Hepatocyte (in vitro differentiated cells): ENCODE data around the gene USP32. TPM values are rescaled to one million over a fixed set of nuclear protein-coding genes. Genes with fewer than 3 reads are reported as not detected.

ENCODE experiments used
- DNase-seq: peaks from one replicate; pipeline ENCODE4 v3.0.0-alpha.2; 2016; ENCODE audit warnings: low spot score
- H2AFZ ChIP-seq: fragments of 200-600 bp; sonication (generic); 2 replicates; pipeline ENCODE4 v1.6.0; 2016; ENCODE audit warnings: antibody characterized with exemption, mild to moderate bottlenecking
- H3K27ac ChIP-seq: fragments of 200-600 bp; sonication (generic); 2 replicates; pipeline ENCODE4 v1.5.1; 2016; ENCODE audit warnings: mild to moderate bottlenecking
- H3K27me3 ChIP-seq: fragments of 200-600 bp; sonication (generic); 2 replicates; pipeline ENCODE4 v1.6.1; 2016
- H3K36me3 ChIP-seq: fragments of 200-600 bp; sonication (generic); replicated peaks from 2 replicates; pipeline ENCODE4 v1.5.1; 2016; ENCODE audit warnings: low read depth; ENCODE audit not compliant: insufficient read depth
- H3K4me1 ChIP-seq: fragments of 200-600 bp; sonication (generic); 2 replicates; pipeline ENCODE4 v1.5.1; 2016; ENCODE audit warnings: mild to moderate bottlenecking, moderate library complexity; ENCODE audit not compliant: insufficient read depth
- H3K4me2 ChIP-seq: fragments of 200-600 bp; sonication (generic); 2 replicates; pipeline ENCODE4 v1.6.0; 2016
- H3K4me3 ChIP-seq: fragments of 200-600 bp; sonication (generic); 2 replicates; pipeline ENCODE4 v1.5.1; 2016; ENCODE audit warnings: mild to moderate bottlenecking
- H3K79me2 ChIP-seq: fragments of 200-600 bp; sonication (generic); 2 replicates; pipeline ENCODE4 v1.6.0; 2017; ENCODE audit warnings: mild to moderate bottlenecking
- H3K9me2 ChIP-seq: fragments of 200-600 bp; sonication (generic); replicated peaks from 2 replicates; pipeline ENCODE4 v1.6.0; 2017; ENCODE audit warnings: mild to moderate bottlenecking; ENCODE audit not compliant: insufficient read depth
- H3K9me3 ChIP-seq: fragments of 200-600 bp; sonication (generic); 2 replicates; pipeline ENCODE4 v1.5.1; 2016; ENCODE audit warnings: low read depth, mild to moderate bottlenecking
- H4K20me1 ChIP-seq: fragments of 200-600 bp; sonication (generic); 2 replicates; pipeline ENCODE4 v1.6.0; 2016; ENCODE audit warnings: mild to moderate bottlenecking; ENCODE audit not compliant: insufficient read depth, poor library complexity, severe bottlenecking
- CTCF ChIP-seq: fragments of 200-600 bp; sonication (generic); IDR thresholded peaks from 2 replicates; pipeline ENCODE4 v1.5.1; 2016; ENCODE audit warnings: antibody characterized with exemption, mild to moderate bottlenecking; ENCODE audit not compliant: poor library complexity
- EZH2 ChIP-seq: fragments of 200-600 bp; sonication (generic); IDR thresholded peaks from 2 replicates; pipeline ENCODE4 v1.6.1; 2016; ENCODE audit warnings: antibody characterized with exemption, mild to moderate bottlenecking, borderline replicate concordance
- EZH2phosphoT487 ChIP-seq: fragments of 200-600 bp; sonication (generic); IDR thresholded peaks from one replicate; pipeline ENCODE4 v1.6.1; 2018; ENCODE audit warnings: antibody characterized with exemption, mild to moderate bottlenecking, low read depth, moderate library complexity; ENCODE audit not compliant: unreplicated experiment, severe bottlenecking
- WGBS: methylation state at CpG from one replicate; pipeline ENCODE4 v1.1.6; 2016; ENCODE audit warnings: low lambda C conversion rate; ENCODE audit errors: missing lambda C conversion rate; 5-methylcytosine and 5-hydroxymethylcytosine counted together
- polyA plus RNA-seq: library from polyadenylated mRNA; unstranded; fragments of >200 nt; fragmentation: Nextera tagmentation; extraction: Ambion mirVana; gene quantifications from 2 replicates; pipeline ENCODE4 v1.2.1, GENCODE V29; 2016
- total RNA-seq: library from RNA; depleted of rRNA; stranded (reverse); fragments of >200 nt; gene quantifications from 2 replicates; pipeline ENCODE4 v1.2.3, GENCODE V29; 2014

USP32 gene
- total and polyA plus RNA-seq, 2 experiments from 2014 or later: 15.3 to 37.0 TPM

GRCh38 chr17:60415146-60415545 lies 23.2 kb upstream of the USP32 start:
- H3K27ac ChIP-seq: no peak overlapping the region
- no peak overlapping the region for H2AFZ ChIP-seq
- H3K79me2 ChIP-seq: no peaks in the 10 kb centered on the region
- H3K9me3 ChIP-seq: no peaks in the 10 kb centered on the region
- H3K9me2 ChIP-seq: no peaks in the 10 kb centered on the region
- no peaks in the 10 kb centered on the region for H3K36me3 ChIP-seq
- no peaks in the 10 kb centered on the region for H4K20me1 ChIP-seq
- DNase-seq: no peak
- H3K27me3 ChIP-seq: no peaks in the 10 kb centered on the region
- H3K4me2 ChIP-seq: no peak overlapping the region
- TF ChIP-seq CTCF: no peak
- no peak for TF ChIP-seq EZH2phosphoT487
- no peak for TF ChIP-seq EZH2
- no peak overlapping the region for H3K4me3 ChIP-seq
- no peaks in the 10 kb centered on the region for H3K4me1 ChIP-seq
- 33% methylated on average over 1 of the region's 1 CpG for WGBS

- Histone ChIP-seq H3K9me2 (no peaks in the 10 kb centered on the region), H3K4me2 (no peak overlapping the region), H3K4me1 (no peaks in the 10 kb centered on the region), H3K27ac (no peak overlapping the region), H2AFZ (no peak overlapping the region), H3K79me2 (no peaks in the 10 kb centered on the region), H3K27me3 (no peaks in the 10 kb centered on the region), H3K9me3 (no peaks in the 10 kb centered on the region), H3K36me3 (no peaks in the 10 kb centered on the region), H4K20me1 (no peaks in the 10 kb centered on the region), H3K4me3 (no peak overlapping the region)
- 87% methylated on average over 3 of the region's 3 CpGs for WGBS
- DNase-seq: no peak
- TF ChIP-seq EZH2: no peak
- TF ChIP-seq EZH2phosphoT487: no peak
- no peak for TF ChIP-seq CTCF
Observed at GRCh38 chr17:60412701-60413100, 20.8 kb upstream of the USP32 start.

- WGBS: 89% methylated on average over 4 of the region's 4 CpGs
- no peak overlapping the region for H3K4me2 ChIP-seq
- H4K20me1 ChIP-seq: no peaks in the 10 kb centered on the region
- DNase-seq: no peak
- H3K9me2 ChIP-seq: no peaks in the 10 kb centered on the region
- TF ChIP-seq EZH2 (no peak), EZH2phosphoT487 (no peak), CTCF (no peak)
- no peaks in the 10 kb centered on the region for H3K4me1 ChIP-seq
- no peaks in the 10 kb centered on the region for H3K36me3 ChIP-seq
- no peak overlapping the region for H3K27ac ChIP-seq
- no peak overlapping the region for H2AFZ ChIP-seq
- no peaks in the 10 kb centered on the region for H3K9me3 ChIP-seq
- no peaks in the 10 kb centered on the region for H3K79me2 ChIP-seq
- H3K27me3 ChIP-seq: no peaks in the 10 kb centered on the region
- H3K4me3 ChIP-seq: no peak overlapping the region
Observed at GRCh38 chr17:60410001-60410400, 18.1 kb upstream of the USP32 start.

GRCh38 chr17:60406887-60407286 lies 15.0 kb upstream of the USP32 start:
- H3K27me3 ChIP-seq: no peaks in the 10 kb centered on the region
- TF ChIP-seq EZH2phosphoT487 (no peak), CTCF (no peak), EZH2 (no peak)
- H2AFZ ChIP-seq: no peak overlapping the region
- no peaks in the 10 kb centered on the region for H3K9me2 ChIP-seq
- no peaks in the 10 kb centered on the region for H3K9me3 ChIP-seq
- H3K36me3 ChIP-seq: no peaks in the 10 kb centered on the region
- H3K4me1 ChIP-seq: no peaks in the 10 kb centered on the region
- H3K79me2 ChIP-seq: no peaks in the 10 kb centered on the region
- H4K20me1 ChIP-seq: no peaks in the 10 kb centered on the region
- no peak overlapping the region for H3K4me2 ChIP-seq
- DNase-seq: no peak
- H3K4me3 ChIP-seq: no peak overlapping the region
- no peak overlapping the region for H3K27ac ChIP-seq
- 63% methylated on average over 3 of the region's 3 CpGs for WGBS
